A172 (cell line): ENCODE measurements around the gene MAP6D1. TPM values are rescaled to one million over a fixed set of nuclear protein-coding genes. Genes with fewer than 3 reads are reported as not detected.

Source experiments
- DNase-seq: peaks from one replicate; pipeline ENCODE4 v3.0.0-alpha.2; 2015; ENCODE audit warnings: low spot score
- total RNA-seq: library from RNA; depleted of rRNA; stranded (reverse); fragments of >200 nt; shearing (Covaris generic); gene quantifications from 2 replicates; pipeline ENCODE4 v1.2.3, GENCODE V29; 2014

The MAP6D1 gene
- total RNA-seq, 1 experiment from 2014 or later: 4.6 TPM

- DNase-seq: no peak
Measured at GRCh38 chr3:183823963-183824362, 1.4 kb downstream of the MAP6D1 start.

- DNase-seq: no peak
Measured at GRCh38 chr3:183822631-183823030, 2.7 kb downstream of the MAP6D1 start.

- DNase-seq: no peak
Measured at GRCh38 chr3:183819831-183820230, 5.5 kb downstream of the MAP6D1 start.

- no peak for DNase-seq
Measured at GRCh38 chr3:183818706-183819624, 6.4 kb downstream of the MAP6D1 start.

GRCh38 chr3:183818041-183818620 is 7.2 kb downstream of the MAP6D1 start:
- no peak for DNase-seq

- no peak for DNase-seq
Measured at GRCh38 chr3:183817639-183818038, 7.7 kb downstream of the MAP6D1 start.

- no peak for DNase-seq
Measured at GRCh38 chr3:183816681-183817510, 8.5 kb downstream of the MAP6D1 start.

- no peak for DNase-seq
Measured at GRCh38 chr3:183815951-183816475, 9.4 kb downstream of the MAP6D1 start.

- DNase-seq: no peak
Measured at GRCh38 chr3:183815563-183815940, 9.8 kb downstream of the MAP6D1 start.

GRCh38 chr3:183814240-183814639 is 11.1 kb downstream of the MAP6D1 start:
- DNase-seq: no peak

- DNase-seq: no peak
Measured at GRCh38 chr3:183812761-183813445, 12.5 kb downstream of the MAP6D1 start.

GRCh38 chr3:183811638-183812037 is 13.7 kb downstream of the MAP6D1 start:
- no peak for DNase-seq

GRCh38 chr3:183810643-183811594 is 14.5 kb downstream of the MAP6D1 start:
- no peak for DNase-seq

- no peak for DNase-seq
Measured at GRCh38 chr3:183809270-183809669, 16.1 kb downstream of the MAP6D1 start.

GRCh38 chr3:183808355-183808754 is 17.0 kb downstream of the MAP6D1 start:
- no peak for DNase-seq

GRCh38 chr3:183807881-183808280 is 17.5 kb downstream of the MAP6D1 start:
- DNase-seq: no peak

- DNase-seq: no peak
Measured at GRCh38 chr3:183807209-183807728, 18.1 kb downstream of the MAP6D1 start.

GRCh38 chr3:183802989-183803388 is 22.4 kb downstream of the MAP6D1 start:
- no peak for DNase-seq

GRCh38 chr3:183801601-183802000 is 23.8 kb downstream of the MAP6D1 start:
- DNase-seq: no peak

GRCh38 chr3:183800243-183800863 is 25.0 kb downstream of the MAP6D1 start:
- DNase-seq: no peak
